ENCODE measurements around the gene C14orf180. TPM values are rescaled to one million over a fixed set of nuclear protein-coding genes. Genes with fewer than 3 reads are reported as not detected.

C14orf180 gene
- polyA plus RNA-seq, 1 experiment: not detected

DNA sequence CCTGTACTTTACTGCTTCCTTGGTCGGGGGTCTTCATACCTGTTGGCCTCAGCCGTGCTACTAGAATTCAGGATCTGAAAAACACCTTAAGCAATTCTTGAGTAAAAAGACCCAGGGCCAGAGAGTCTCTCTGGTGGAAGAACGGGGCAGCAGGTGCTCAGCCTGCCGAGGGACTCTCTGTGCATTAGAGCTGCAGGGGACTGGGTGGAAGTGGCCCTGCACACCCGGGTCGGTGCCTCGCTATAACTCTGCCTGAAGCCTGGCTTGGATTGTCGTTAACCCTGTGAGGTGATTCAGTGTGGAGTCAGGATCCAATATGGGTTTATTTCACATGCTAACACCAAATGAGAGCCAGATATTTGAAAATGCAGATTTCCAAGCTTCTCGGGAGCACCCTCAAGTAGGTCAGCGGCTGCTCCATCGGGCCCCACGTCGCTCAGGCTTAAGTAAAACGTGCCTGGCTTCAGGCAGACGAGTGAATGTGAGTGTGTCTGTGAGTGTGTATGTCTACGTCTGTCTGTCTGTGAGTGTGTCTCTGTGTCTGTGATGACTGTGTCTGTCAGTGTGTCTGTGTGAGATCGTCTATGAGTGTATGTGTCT lies 35.1 kb upstream of the C14orf180 start:
- POLR2A ChIA-PET: no interaction called here
- CTCF ChIA-PET: no interaction called here

DNA sequence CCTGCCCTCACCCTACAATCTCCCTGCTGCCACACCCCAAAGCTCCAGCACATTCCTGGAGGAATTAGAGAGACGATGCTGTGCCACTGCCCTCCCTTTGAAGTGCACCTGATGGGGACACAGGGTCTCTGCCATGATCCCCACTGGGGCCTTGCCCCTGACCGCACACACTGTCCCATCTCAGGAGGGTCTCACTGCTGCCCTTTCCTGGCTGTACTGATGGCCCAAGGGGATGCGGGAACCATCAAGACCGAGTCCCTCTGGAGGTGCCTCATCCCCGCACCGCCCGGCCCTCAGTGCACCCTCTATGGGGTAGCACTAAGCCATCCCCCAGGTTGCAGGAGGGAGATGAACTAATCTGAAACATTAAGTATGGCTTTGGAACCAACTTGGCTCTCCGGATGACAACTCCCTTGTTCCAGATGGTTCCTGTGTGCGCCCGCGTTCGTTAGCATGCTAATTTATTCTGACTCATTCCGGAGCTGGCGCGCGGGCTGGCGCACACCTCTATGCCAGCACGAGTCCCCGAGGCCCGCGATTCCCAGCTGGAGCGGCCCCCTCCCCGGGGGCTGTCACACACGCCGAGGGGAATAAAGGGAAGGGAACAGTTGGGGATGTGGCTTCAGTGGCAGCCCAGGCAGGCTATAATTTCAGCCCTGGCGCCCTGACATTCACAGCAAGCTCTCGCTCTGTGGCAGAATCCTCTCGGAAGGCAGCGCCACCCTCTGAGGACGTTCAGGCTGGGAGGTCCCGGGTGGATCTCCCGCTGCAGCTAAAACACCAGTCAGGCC lies 34.2 kb upstream of the C14orf180 start:
- POLR2A ChIA-PET: no interaction called here
- Histone ChIP-seq H3K9me3 (ENCODE audit: control insufficient read depth, insufficient read depth, low read length) (no peaks in the 10 kb centered on the region), H3K4me3 (ENCODE audit: low read depth, low read length) (no peak overlapping the region), H3K27ac (ENCODE audit: low read depth, low read length) (no peak overlapping the region), H3K27me3 (ENCODE audit: control insufficient read depth, insufficient read depth, low read length) (peaks cover 2% of the 10 kb centered on the region)
- CTCF ChIA-PET: no interaction called here
- no peak for DNase-seq (ENCODE audit: low read depth, low spot score)
- TF ChIP-seq, protein P1, sequence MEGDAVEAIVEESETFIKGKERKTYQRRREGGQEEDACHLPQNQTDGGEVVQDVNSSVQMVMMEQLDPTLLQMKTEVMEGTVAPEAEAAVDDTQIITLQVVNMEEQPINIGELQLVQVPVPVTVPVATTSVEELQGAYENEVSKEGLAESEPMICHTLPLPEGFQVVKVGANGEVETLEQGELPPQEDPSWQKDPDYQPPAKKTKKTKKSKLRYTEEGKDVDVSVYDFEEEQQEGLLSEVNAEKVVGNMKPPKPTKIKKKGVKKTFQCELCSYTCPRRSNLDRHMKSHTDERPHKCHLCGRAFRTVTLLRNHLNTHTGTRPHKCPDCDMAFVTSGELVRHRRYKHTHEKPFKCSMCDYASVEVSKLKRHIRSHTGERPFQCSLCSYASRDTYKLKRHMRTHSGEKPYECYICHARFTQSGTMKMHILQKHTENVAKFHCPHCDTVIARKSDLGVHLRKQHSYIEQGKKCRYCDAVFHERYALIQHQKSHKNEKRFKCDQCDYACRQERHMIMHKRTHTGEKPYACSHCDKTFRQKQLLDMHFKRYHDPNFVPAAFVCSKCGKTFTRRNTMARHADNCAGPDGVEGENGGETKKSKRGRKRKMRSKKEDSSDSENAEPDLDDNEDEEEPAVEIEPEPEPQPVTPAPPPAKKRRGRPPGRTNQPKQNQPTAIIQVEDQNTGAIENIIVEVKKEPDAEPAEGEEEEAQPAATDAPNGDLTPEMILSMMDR (IDR thresholded peaks at IDR 0.05; ENCODE audit: low read depth, low read length): no peak

More for the DNA sequence above, 35.1 kb upstream of the C14orf180 start:
- peaks cover 2% of the 10 kb centered on the region for H3K27me3 ChIP-seq (ENCODE audit: control insufficient read depth, insufficient read depth, low read length)
- no peak overlapping the region for H3K4me3 ChIP-seq (ENCODE audit: low read depth, low read length)
- DNase-seq (ENCODE audit: low read depth, low spot score): no peak
- no peaks in the 10 kb centered on the region for H3K9me3 ChIP-seq (ENCODE audit: control insufficient read depth, insufficient read depth, low read length)
- TF ChIP-seq, protein P1 (IDR thresholded peaks at IDR 0.05; ENCODE audit: low read depth, low read length): no peak
- no peak overlapping the region for H3K27ac ChIP-seq (ENCODE audit: low read depth, low read length)

DNA sequence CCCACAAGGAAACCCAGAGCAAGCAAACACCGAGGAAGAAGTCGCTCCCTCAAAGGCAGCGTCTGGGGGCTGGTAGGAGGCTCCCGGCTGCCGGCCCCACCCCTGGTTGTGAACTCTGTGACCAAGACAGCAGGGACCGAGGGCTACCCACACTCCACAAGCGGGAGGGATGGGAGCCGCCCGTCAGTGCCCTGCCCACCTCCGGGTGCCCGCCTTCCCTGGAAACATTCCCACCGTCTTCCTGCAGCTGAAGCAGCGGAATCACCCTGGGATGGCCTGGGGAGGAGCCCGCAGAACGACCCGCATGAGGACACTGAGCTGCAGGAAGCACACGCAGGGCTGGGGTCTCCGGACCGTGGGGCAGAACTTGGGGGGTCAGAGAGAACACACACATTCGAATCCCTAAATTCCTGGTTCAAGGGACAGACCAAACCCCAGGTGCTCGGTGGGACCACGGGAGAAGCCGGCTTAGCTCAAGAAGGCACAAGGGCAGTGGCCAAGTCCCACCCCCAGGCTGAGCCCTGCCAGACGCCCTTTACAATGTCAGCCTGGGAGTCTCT lies 33.5 kb upstream of the C14orf180 start:
- TF ChIP-seq, protein P1 (IDR thresholded peaks at IDR 0.05; ENCODE audit: low read depth, low read length): no peak
- Histone ChIP-seq H3K4me3 (ENCODE audit: low read depth, low read length) (no peak overlapping the region), H3K27me3 (ENCODE audit: control insufficient read depth, insufficient read depth, low read length) (peaks cover 2% of the 10 kb centered on the region), H3K27ac (ENCODE audit: low read depth, low read length) (no peak overlapping the region), H3K9me3 (ENCODE audit: control insufficient read depth, insufficient read depth, low read length) (no peaks in the 10 kb centered on the region)
- DNase-seq (ENCODE audit: low read depth, low spot score): no peak
- ChIA-PET CTCF (no interaction called here), POLR2A (no interaction called here)

DNA sequence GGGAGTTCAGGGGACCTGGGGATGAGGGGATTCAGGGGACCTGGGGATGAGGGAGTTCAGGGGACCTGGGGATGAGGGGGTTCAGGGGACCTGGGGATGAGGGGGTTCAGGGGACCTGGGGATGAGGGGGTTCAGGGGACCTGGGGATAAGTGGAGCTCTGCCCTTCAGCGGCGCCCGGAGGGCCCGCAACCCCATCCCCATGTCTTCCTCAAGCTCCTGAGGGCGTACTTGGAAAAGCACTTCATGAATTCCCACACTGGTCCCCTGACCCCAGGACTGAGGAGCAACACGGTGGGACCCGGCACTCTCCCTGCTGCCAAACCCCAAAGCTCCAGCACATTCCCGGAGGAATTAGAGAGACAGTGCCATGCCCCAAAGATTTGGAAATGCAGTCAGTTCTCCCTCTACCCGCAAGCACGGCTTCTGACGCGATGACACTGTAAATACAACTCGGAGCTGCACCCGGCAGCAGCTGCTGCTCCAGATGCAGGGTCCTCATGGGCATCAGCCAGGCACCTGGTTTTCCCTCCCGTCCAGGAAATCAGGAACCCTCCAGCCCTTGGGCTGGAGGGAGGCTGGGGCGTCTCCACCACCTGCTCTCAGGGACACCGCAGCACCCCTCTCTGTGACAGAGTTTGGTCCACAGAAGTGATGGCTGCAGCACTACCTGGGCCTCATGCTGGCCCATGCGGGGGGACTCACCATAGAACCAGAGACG lies 32.8 kb upstream of the C14orf180 start:
- no peak for DNase-seq (ENCODE audit: low read depth, low spot score)
- Histone ChIP-seq H3K27me3 (ENCODE audit: control insufficient read depth, insufficient read depth, low read length) (peaks cover 2% of the 10 kb centered on the region), H3K4me3 (ENCODE audit: low read depth, low read length) (no peak overlapping the region), H3K9me3 (ENCODE audit: control insufficient read depth, insufficient read depth, low read length) (no peaks in the 10 kb centered on the region), H3K27ac (ENCODE audit: low read depth, low read length) (no peak overlapping the region)
- TF ChIP-seq, protein P1 (IDR thresholded peaks at IDR 0.05; ENCODE audit: low read depth, low read length): no peak
- CTCF ChIA-PET: interaction anchor here (1.3 kb wide), 1 partner anchor 18 kb away, joined by 6 read pairs; no protein-coding TSS in a partner anchor
- POLR2A ChIA-PET: no interaction called here
